Fibroblast of lung (primary cell): ENCODE data around the gene PTRH2. TPM values are rescaled to one million over a fixed set of nuclear protein-coding genes. Genes with fewer than 3 reads are reported as not detected.

Source experiments
- DNase-seq, 2 donors: peaks; one replicate each; pipeline versions ENCODE4 v3.0.0 to v3.0.0-alpha.2; 2010; ENCODE audit warnings: low read depth in 2 of 2
- H2AFZ ChIP-seq: 2 replicates; pipeline ENCODE4 v1.5.1; 2012; ENCODE audit warnings: low read length, control low read depth, inconsistent platforms
- H3K27ac ChIP-seq: 2 replicates; pipeline ENCODE4 v1.5.1; 2011; ENCODE audit warnings: low read length, control low read depth; ENCODE audit not compliant: insufficient read depth
- H3K27me3 ChIP-seq: 2 replicates; pipeline ENCODE4 v1.5.1; 2011; ENCODE audit warnings: mild to moderate bottlenecking, low read length; ENCODE audit not compliant: control insufficient read depth, insufficient read depth
- H3K36me3 ChIP-seq: 2 replicates; pipeline ENCODE4 v1.5.1; 2011; ENCODE audit warnings: low read length; ENCODE audit not compliant: control insufficient read depth, insufficient read depth
- H3K4me1 ChIP-seq: 2 replicates; pipeline ENCODE4 v1.5.1; 2011; ENCODE audit warnings: low read length; ENCODE audit not compliant: control insufficient read depth, insufficient read depth; ENCODE audit errors: extremely low read depth
- H3K4me2 ChIP-seq: 2 replicates; pipeline ENCODE4 v1.5.1; 2011; ENCODE audit warnings: low read length, control low read depth; ENCODE audit not compliant: insufficient read depth; ENCODE audit errors: extremely low read depth
- H3K4me3 ChIP-seq, 4 experiments: fragments of 200-600 bp in 1 of 4; sonication (generic) in 1 of 4; replicated peaks in 1 of 4; 2 replicates each; pipeline ENCODE4 v1.5.1; 2011 to 2016; ENCODE audit warnings: low read length in 4 of 4, low read depth in 3 of 4, mild to moderate bottlenecking in 3 of 4, control low read depth in 2 of 4, inconsistent platforms in 1 of 4, mixed read lengths in 1 of 4; ENCODE audit not compliant: insufficient read depth in 1 of 4; ENCODE audit errors: control extremely low read depth in 1 of 4
- H3K79me2 ChIP-seq: 2 replicates; pipeline ENCODE4 v1.5.1; 2012; ENCODE audit warnings: mild to moderate bottlenecking, low read length, inconsistent platforms; ENCODE audit not compliant: control insufficient read depth, insufficient read depth
- H3K9ac ChIP-seq: 2 replicates; pipeline ENCODE4 v1.5.1; 2011; ENCODE audit warnings: mild to moderate bottlenecking, low read length, control low read depth; ENCODE audit not compliant: insufficient read depth
- H3K9me3 ChIP-seq: 2 replicates; pipeline ENCODE4 v1.5.1; 2012; ENCODE audit warnings: low read depth, low read length; ENCODE audit not compliant: control insufficient read depth, insufficient read depth
- H4K20me1 ChIP-seq: 2 replicates; pipeline ENCODE4 v1.5.1; 2011; ENCODE audit warnings: low read length; ENCODE audit not compliant: control insufficient read depth, insufficient read depth; ENCODE audit errors: extremely low read depth
- CTCF ChIP-seq, 2 donors: IDR thresholded peaks in 1 of 2; conservative IDR thresholded peaks in 1 of 2; 1 replicate in 1 of 2; 2 replicates in 1 of 2; pipeline ENCODE4 v1.5.1; 2011 to 2012; ENCODE audit warnings: low read length in 2 of 2, control low read depth in 1 of 2, inconsistent platforms in 1 of 2, low read depth in 1 of 2, mild to moderate bottlenecking in 1 of 2
- EZH2 ChIP-seq: IDR thresholded peaks from 2 replicates; pipeline ENCODE4 v1.5.1; 2012; ENCODE audit warnings: low read length, control low read depth, mild to moderate bottlenecking; ENCODE audit errors: missing control alignments
- polyA plus RNA-seq, 2 donors: library from polyadenylated mRNA; depleted of rRNA in 1 of 2; stranded (reverse) in 1 of 2; unstranded in 1 of 2; fragments of >200 nt; gene quantifications; 2 replicates each; pipeline ENCODE4 v1.2.1, GENCODE V29; 2011 to 2012; ENCODE audit warnings: missing spikeins in 1 of 2
- total RNA-seq: library from RNA; depleted of rRNA; stranded (reverse); fragments of >200 nt; gene quantifications from 2 replicates; pipeline ENCODE4 v1.2.1, GENCODE V29; 2014

The PTRH2 gene
- total and polyA plus RNA-seq, 2 donors (not counting 1 experiment from before 2014, with no cell fraction given), result 26.3 to 60.5 TPM

DNA sequence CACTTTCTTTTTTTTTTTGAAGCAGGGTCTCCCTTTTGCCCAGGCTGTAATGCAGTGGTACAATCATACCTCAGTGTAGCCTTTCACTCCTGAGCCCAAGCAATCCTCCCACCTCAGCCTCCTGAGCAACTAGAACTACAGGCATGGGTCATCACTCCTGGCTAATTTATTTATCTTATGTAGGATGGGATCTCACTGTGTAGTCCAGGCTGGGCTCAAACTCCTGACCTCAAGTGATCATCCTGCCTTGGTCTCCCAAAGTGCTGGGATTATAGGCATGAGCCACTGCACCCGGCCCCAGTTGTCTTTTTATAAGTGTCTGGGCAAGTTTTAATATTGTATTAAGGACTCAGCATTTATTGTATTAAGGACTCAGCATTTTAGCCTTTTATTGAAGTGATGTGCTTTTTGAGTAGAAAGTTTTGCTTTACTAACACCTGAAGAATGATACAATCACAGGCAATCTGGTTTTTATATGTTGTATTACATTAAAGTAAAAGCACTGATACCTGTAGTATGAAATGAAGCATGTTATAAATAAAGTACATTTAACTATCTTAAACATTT, 23.1 kb upstream of the PTRH2 start:
- no peak overlapping the region for H3K4me2 ChIP-seq
- peaks cover 2% of the 10 kb centered on the region for H3K36me3 ChIP-seq
- no peak for DNase-seq
- H3K9me3 ChIP-seq, result no peaks in the 10 kb centered on the region
- H3K4me3 ChIP-seq, result no peak overlapping the region
- H3K27me3 ChIP-seq, result no peaks in the 10 kb centered on the region
- H3K4me1 ChIP-seq, result no peaks in the 10 kb centered on the region
- H4K20me1 ChIP-seq, result no peaks in the 10 kb centered on the region
- H2AFZ ChIP-seq, result no peak overlapping the region
- H3K79me2 ChIP-seq, result peaks cover 11% of the 10 kb centered on the region
- H3K9ac ChIP-seq, result no peak overlapping the region
- TF ChIP-seq EZH2 (no peak), CTCF (conservative IDR thresholded peaks at IDR 0.05 in 1 of 2, IDR thresholded peaks at IDR 0.05 in 1 of 2; ENCODE audit: low read depth in 1 of 2, low read length in 2 of 2) (no peak)
- no peak overlapping the region for H3K27ac ChIP-seq

GRCh38 chr17:59727817-59728533, 20.7 kb upstream of the PTRH2 start:
- Histone ChIP-seq H3K36me3 (peaks cover 2% of the 10 kb centered on the region), H3K4me1 (no peaks in the 10 kb centered on the region), H3K27ac (no peak overlapping the region), H3K79me2 (peaks cover 15% of the 10 kb centered on the region), H3K4me2 (no peak overlapping the region), H3K27me3 (no peaks in the 10 kb centered on the region), H3K9me3 (no peaks in the 10 kb centered on the region), H4K20me1 (no peaks in the 10 kb centered on the region), H2AFZ (no peak overlapping the region), H3K4me3 (no peak overlapping the region), H3K9ac (no peak overlapping the region)
- no peak for TF ChIP-seq CTCF (conservative IDR thresholded peaks at IDR 0.05 in 1 of 2, IDR thresholded peaks at IDR 0.05 in 1 of 2; ENCODE audit: low read depth in 1 of 2, low read length in 2 of 2)
- no peak for TF ChIP-seq EZH2
- no peak for DNase-seq

- H3K27me3 ChIP-seq, result no peaks in the 10 kb centered on the region
- no peak overlapping the region for H3K4me2 ChIP-seq
- peaks cover 15% of the 10 kb centered on the region for H3K79me2 ChIP-seq
- TF ChIP-seq EZH2, result no peak
- H3K4me1 ChIP-seq, result no peaks in the 10 kb centered on the region
- no peak overlapping the region for H3K4me3 ChIP-seq
- peak in 1 of 2 donors; percentile 73 for DNase-seq
- no peak overlapping the region for H2AFZ ChIP-seq
- H3K27ac ChIP-seq, result no peak overlapping the region
- no peaks in the 10 kb centered on the region for H3K9me3 ChIP-seq
- no peak overlapping the region for H3K9ac ChIP-seq
- no peaks in the 10 kb centered on the region for H4K20me1 ChIP-seq
- peaks cover 2% of the 10 kb centered on the region for H3K36me3 ChIP-seq
Measured at GRCh38 chr17:59725691-59726090, 18.5 kb upstream of the PTRH2 start.
